T-cell (primary cell): Measurements from ENCODE around the gene NCAPG2. TPM values are rescaled to one million over a fixed set of nuclear protein-coding genes. Genes with fewer than 3 reads are reported as not detected.
A peak's percentile ranks its signal among the peaks of the same experiment; 100 is the strongest.

Source experiments
- ATAC-seq, 4 experiments: fragments of 200-7000 bp in 3 of 4; fragments of 150-1000 bp in 1 of 4; cut with Tn5 transposase; replicated peaks in 1 of 4; 1 replicate in 3 of 4; 2 replicates in 1 of 4; pipeline ENCODE4 v1.10.0; 2021; ENCODE audit warnings: moderate library complexity in 3 of 4, mild to moderate bottlenecking in 2 of 4, moderate number of reproducible peaks in 1 of 4
- CTCF ChIA-PET, 2 donors: fragments of 300-600 bp; sonication (Branson Sonifier 250); formaldehyde crosslinking; loops; one replicate each; lab custom pipeline; 2022; ENCODE audit warnings: antibody characterized with exemption in 2 of 2; lab: Charles Lee
- POLR2A ChIA-PET, 2 donors: fragments of 300-600 bp; sonication (Branson Sonifier 250); formaldehyde crosslinking; loops; one replicate each; lab custom pipeline; 2022; ENCODE audit warnings: antibody characterized with exemption in 2 of 2; lab: Charles Lee
- DNase-seq, 35 experiments: peaks; one replicate each; pipeline versions ENCODE4 v3.0.0 to v3.0.0-alpha.2; 2013 to 2023
- H3K27ac ChIP-seq: one replicate; pipeline ENCODE4 v1.5.1; 2013; ENCODE audit warnings: low read length
- H3K27me3 ChIP-seq, 2 experiments: replicated peaks in 1 of 2; 1 replicate in 1 of 2; 2 replicates in 1 of 2; pipeline versions ENCODE4 v1.6.1 to v1.7.0; 2013; ENCODE audit warnings: low read length in 1 of 2, mixed read lengths in 1 of 2; ENCODE audit not compliant: control insufficient read depth in 2 of 2, insufficient read depth in 2 of 2; ENCODE audit errors: extremely low read depth in 1 of 2
- H3K36me3 ChIP-seq, 2 donors: 1 replicate in 1 of 2; 2 replicates in 1 of 2; pipeline versions ENCODE4 v1.6.1 to v1.7.0; 2013; ENCODE audit warnings: low read length in 1 of 2; ENCODE audit not compliant: control insufficient read depth in 2 of 2, insufficient read depth in 1 of 2; ENCODE audit errors: extremely low read depth in 1 of 2
- H3K4me1 ChIP-seq, 2 experiments: 1 replicate in 1 of 2; 2 replicates in 1 of 2; pipeline versions ENCODE4 v1.6.1 to v1.7.0; 2013; ENCODE audit warnings: low read length in 2 of 2, mixed read lengths in 1 of 2; ENCODE audit not compliant: insufficient read depth in 2 of 2, control insufficient read depth in 1 of 2; ENCODE audit errors: extremely low read depth in 1 of 2
- H3K4me3 ChIP-seq, 2 donors: 1 replicate in 1 of 2; 2 replicates in 1 of 2; pipeline versions ENCODE4 v1.5.1 to v1.7.0; 2013; ENCODE audit warnings: mild to moderate bottlenecking in 2 of 2, low read length in 1 of 2, moderate library complexity in 1 of 2; ENCODE audit not compliant: control insufficient read depth in 1 of 2; ENCODE audit errors: extremely low read depth in 1 of 2
- H3K9me3 ChIP-seq: 2 replicates; pipeline ENCODE4 v1.7.0; 2013
- H3K27ac Mint-ChIP-seq, 2 donors: one replicate each; pipeline ENCODE4 v1.8.0; 2020 to 2021; ENCODE audit warnings: mild to moderate bottlenecking in 2 of 2, mixed read lengths in 2 of 2
- H3K27me3 Mint-ChIP-seq, 2 donors: one replicate each; pipeline ENCODE4 v1.8.0; 2021 to 2022; ENCODE audit warnings: mixed read lengths in 2 of 2
- H3K36me3 Mint-ChIP-seq: one replicate; pipeline ENCODE4 v1.8.0; 2021; ENCODE audit warnings: mixed read lengths
- H3K4me1 Mint-ChIP-seq, 3 donors: one replicate each; pipeline ENCODE4 v1.8.0; 2020 to 2022; ENCODE audit warnings: mixed read lengths in 3 of 3, mild to moderate bottlenecking in 1 of 3
- H3K4me3 Mint-ChIP-seq, 3 donors: one replicate each; pipeline ENCODE4 v1.8.0; 2020 to 2022; ENCODE audit warnings: mild to moderate bottlenecking in 3 of 3, mixed read lengths in 3 of 3, moderate library complexity in 3 of 3
- H3K9me3 Mint-ChIP-seq, 3 donors: one replicate each; pipeline ENCODE4 v1.8.0; 2020 to 2022; ENCODE audit warnings: mixed read lengths in 3 of 3
- WGBS: methylation state at CpG from one replicate; pipeline ENCODE4 v1.1.5; 2013; ENCODE audit warnings: missing lambda C conversion rate; ENCODE audit not compliant: insufficient coverage; 5-methylcytosine and 5-hydroxymethylcytosine counted together
- total RNA-seq, 35 experiments: library from RNA in 6 of 35; stranded (reverse) in 6 of 35; fragments of 120-200 nt in 1 of 35; gene quantifications; one replicate each; pipeline versions ENCODE4 v1.2.1 to v1.2.4 and lab custom pipeline; 2013 to 2026

Gene NCAPG2
- total RNA-seq, 5 donors from 2014 or later (not counting 1 experiment from before 2014, with no cell fraction given) = 6.2 to 14.7 (median 11.9) TPM

DNA sequence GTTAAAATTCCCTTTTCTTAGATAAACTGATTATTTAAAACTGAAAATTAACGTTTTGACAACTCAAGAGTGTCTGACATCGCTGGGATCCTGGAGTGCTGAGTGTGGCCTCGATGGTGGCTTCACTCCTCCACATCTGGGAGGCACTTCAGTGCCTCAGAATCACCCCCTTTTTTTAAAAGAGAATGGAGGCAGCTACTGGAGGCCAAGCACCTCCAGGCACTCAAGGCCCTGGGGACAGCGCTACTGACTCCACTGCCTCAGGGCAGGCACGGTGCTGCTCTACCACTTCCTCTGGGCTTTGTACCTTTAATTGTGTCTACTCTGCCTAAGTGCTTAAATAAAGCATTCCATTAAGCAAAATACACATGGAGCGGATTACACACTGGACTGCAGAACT is 27.2 kb upstream of the NCAPG2 start:
- no peaks in the 10 kb centered on the region for H3K27me3 ChIP-seq
- H3K9me3 ChIP-seq = no peaks in the 10 kb centered on the region
- POLR2A ChIA-PET = no interaction called here
- no peak overlapping the region for H3K4me3 Mint-ChIP-seq
- WGBS = 95% methylated on average over 3 of the region's 6 CpGs
- CTCF ChIA-PET = no interaction called here
- H3K36me3 ChIP-seq = peaks cover 10 to 52% of the 10 kb centered on the region in 2 donors
- no peak overlapping the region for H3K27ac ChIP-seq
- no peaks in the 10 kb centered on the region for H3K27me3 Mint-ChIP-seq
- DNase-seq (no peak), ATAC-seq (no peak)
- no peaks in the 10 kb centered on the region for H3K9me3 Mint-ChIP-seq
- peaks cover 39% of the 10 kb centered on the region for H3K36me3 Mint-ChIP-seq
- H3K27ac Mint-ChIP-seq = peak overlapping the region in 1 of 2 donors; percentile 11
- no peaks in the 10 kb centered on the region for H3K4me1 ChIP-seq
- no peak overlapping the region for H3K4me3 ChIP-seq
- H3K4me1 Mint-ChIP-seq = peaks cover 0 to 2% (median 0%) of the 10 kb centered on the region in 3 donors

DNA sequence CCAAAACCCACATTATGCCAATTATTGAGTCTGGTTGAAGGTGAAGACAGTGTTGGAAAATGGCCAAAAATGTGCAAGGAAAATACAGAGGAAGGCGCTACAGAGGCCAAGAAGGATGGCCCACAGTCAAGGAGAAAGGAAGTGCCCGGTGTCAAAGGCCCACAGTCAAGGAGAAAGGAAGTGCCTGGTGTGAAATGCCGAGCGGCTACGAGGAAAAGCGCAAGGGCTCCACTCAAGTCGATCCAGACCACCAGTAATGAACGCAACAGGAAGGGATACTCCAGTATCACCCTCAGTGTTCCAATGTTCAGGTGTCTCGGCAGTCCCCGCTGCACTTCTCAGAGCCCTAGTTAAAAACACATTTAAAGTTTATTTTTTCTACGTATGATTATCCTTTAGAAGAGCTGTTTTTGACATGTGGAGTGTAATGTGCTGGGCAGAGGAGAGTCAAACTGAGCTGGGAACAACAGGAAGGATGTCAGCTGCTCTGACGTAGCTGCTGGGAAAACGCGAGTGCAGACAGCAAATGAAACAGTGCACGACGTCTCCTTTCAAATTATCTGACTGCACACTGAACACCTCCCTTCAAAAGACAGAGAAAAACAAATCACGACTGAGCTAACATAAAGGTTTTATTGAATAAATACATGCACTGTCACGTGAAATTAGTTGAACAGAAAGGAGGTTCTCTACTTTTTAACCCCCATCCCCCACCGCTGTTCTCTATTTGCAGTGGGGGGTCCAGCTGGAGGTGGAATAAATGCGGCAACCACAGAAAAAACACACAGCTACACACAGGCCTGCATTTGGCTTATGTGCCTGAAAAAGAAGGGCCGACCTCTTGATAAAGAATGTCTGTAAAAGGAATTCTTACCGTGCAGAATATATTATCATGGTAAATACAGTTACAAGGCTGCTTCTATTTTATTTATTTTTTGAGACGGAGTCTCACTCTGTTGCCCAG is 26.1 kb upstream of the NCAPG2 start:
- Histone ChIP-seq H3K9me3 (no peaks in the 10 kb centered on the region), H3K27ac (no peak overlapping the region), H3K4me1 (no peaks in the 10 kb centered on the region), H3K4me3 (no peak overlapping the region), H3K27me3 (no peaks in the 10 kb centered on the region), H3K36me3 (peaks cover 10 to 42% of the 10 kb centered on the region in 2 donors)
- ATAC-seq (peak in 1 of 4 experiments; percentile 38), DNase-seq (no peak)
- Mint-ChIP-seq H3K27ac (peak overlapping the region; percentile 2 to 60), H3K9me3 (no peaks in the 10 kb centered on the region), H3K4me1 (peaks cover 0 to 2% (median 0%) of the 10 kb centered on the region in 3 donors), H3K27me3 (no peaks in the 10 kb centered on the region), H3K4me3 (no peak overlapping the region), H3K36me3 (peaks cover 30% of the 10 kb centered on the region)
- ChIA-PET CTCF (interaction anchor here in 1 of 2 donors (1.6 kb wide), 1 partner anchor 36 kb away, joined by 3 read pairs; no protein-coding TSS in a partner anchor), POLR2A (no interaction called here)
- WGBS = 95% methylated on average over 9 of the region's 23 CpGs

DNA sequence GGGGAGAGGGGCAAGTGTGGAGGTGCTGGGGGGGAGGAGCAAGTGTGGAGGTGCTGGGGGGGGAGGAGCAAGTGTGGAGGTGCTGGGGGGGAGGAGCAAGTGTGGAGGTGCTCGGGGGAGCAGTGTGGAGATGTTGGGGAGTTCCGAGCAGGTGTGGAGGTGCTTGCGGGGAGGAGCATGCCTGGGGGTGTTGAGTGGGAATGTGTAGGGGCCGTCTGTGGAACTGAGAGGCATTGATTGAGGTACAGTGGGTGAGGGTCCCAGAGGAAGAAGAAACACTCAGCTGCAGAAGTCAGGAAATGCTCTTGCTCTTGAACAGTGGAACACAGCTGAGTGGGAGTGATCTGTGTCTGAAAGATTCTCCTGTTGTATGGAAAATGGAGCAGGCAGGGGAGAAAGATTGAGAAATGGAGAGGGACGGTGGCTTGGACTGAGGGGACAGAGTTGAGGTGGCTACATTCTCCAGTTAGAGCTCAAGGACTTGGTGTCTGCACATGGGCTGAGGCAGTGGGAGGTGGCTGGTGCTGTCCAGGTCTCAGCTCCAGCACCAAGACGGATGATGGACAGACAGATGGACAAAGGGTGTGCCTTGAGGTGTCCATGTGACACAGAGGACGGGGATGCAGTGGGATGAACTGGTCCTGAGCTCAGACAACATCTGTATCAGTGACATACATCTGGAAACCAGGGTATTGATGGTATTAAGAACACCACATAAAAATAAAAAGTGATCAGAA is 25.2 kb upstream of the NCAPG2 start:
- H3K4me1 Mint-ChIP-seq = peaks cover 0 to 2% (median 0%) of the 10 kb centered on the region in 3 donors
- 86% methylated on average over 2 of the region's 7 CpGs for WGBS
- CTCF ChIA-PET = interaction anchor here in 1 of 2 donors (1.6 kb wide), 1 partner anchor 35 kb away, joined by 3 read pairs; no protein-coding TSS in a partner anchor
- Histone ChIP-seq H3K4me3 (no peak overlapping the region), H3K27me3 (no peaks in the 10 kb centered on the region), H3K4me1 (no peaks in the 10 kb centered on the region), H3K36me3 (peaks cover 9 to 33% of the 10 kb centered on the region in 2 donors), H3K9me3 (no peaks in the 10 kb centered on the region), H3K27ac (no peak overlapping the region)
- peak overlapping the region; percentile 12 to 64 for H3K27ac Mint-ChIP-seq
- H3K36me3 Mint-ChIP-seq = peaks cover 22% of the 10 kb centered on the region
- ATAC-seq (peak in 1 of 4 experiments; percentile 20), DNase-seq (no peak)
- POLR2A ChIA-PET = interaction anchor here in 1 of 2 donors (0.6 kb wide), 1 partner anchor 1852 kb away, joined by 3 read pairs; no protein-coding TSS in a partner anchor
- no peak overlapping the region for H3K4me3 Mint-ChIP-seq
- no peaks in the 10 kb centered on the region for H3K27me3 Mint-ChIP-seq
- no peaks in the 10 kb centered on the region for H3K9me3 Mint-ChIP-seq

DNA sequence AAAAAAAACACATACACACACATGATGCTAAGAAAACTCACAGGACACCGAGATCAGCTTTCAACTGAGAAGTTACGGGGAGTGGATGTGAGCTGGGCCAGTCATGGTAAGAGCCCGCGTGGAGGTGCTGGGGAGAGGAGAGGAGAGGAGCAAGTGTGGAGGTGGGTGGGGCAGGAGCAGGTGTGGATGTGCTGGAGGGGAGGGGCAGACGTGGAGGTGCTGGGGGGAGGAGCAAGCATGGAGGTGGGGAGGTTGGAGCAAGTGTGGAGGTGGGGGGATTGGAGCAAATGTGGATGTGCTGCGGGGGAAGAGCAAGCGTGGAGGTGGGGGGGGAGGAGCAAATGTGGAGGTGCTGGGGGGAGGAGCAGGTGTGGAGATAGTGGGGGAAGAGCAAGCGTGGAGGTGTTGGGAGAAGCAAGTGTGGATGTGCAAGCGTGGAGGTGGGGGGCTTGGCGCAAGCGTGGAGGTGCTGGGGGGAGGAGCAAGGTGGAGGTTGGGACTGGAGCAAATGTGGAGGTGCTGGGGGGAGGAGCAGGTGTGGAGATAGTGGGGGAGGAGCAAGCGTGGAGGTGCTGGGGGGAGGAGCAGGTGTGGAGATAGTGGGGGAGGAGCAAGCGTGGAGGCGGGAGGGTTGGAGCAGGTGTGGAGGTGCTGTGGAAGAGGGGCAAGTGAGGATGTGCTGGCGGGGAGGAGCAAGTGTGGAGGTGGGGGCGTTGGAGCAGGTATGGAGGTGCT is 24.5 kb upstream of the NCAPG2 start:
- Mint-ChIP-seq H3K4me1 (peaks cover 0 to 2% (median 0%) of the 10 kb centered on the region in 3 donors), H3K36me3 (peaks cover 18% of the 10 kb centered on the region), H3K4me3 (no peak overlapping the region), H3K9me3 (no peaks in the 10 kb centered on the region), H3K27me3 (no peaks in the 10 kb centered on the region), H3K27ac (no peak overlapping the region)
- ATAC-seq (no peak), DNase-seq (no peak)
- CTCF ChIA-PET = interaction anchor here in 1 of 2 donors (0.7 kb wide), 1 partner anchor 33 kb away, joined by 3 read pairs; no protein-coding TSS in a partner anchor
- H3K27me3 ChIP-seq = no peaks in the 10 kb centered on the region
- no peaks in the 10 kb centered on the region for H3K4me1 ChIP-seq
- POLR2A ChIA-PET = interaction anchor here in 1 of 2 donors (0.6 kb wide), 1 partner anchor 1852 kb away, joined by 3 read pairs; no protein-coding TSS in a partner anchor
- H3K36me3 ChIP-seq = peaks cover 2 to 26% of the 10 kb centered on the region in 2 donors
- WGBS = 74% methylated on average over 3 of the region's 16 CpGs
- no peak overlapping the region for H3K4me3 ChIP-seq
- no peak overlapping the region for H3K27ac ChIP-seq
- H3K9me3 ChIP-seq = no peaks in the 10 kb centered on the region

DNA sequence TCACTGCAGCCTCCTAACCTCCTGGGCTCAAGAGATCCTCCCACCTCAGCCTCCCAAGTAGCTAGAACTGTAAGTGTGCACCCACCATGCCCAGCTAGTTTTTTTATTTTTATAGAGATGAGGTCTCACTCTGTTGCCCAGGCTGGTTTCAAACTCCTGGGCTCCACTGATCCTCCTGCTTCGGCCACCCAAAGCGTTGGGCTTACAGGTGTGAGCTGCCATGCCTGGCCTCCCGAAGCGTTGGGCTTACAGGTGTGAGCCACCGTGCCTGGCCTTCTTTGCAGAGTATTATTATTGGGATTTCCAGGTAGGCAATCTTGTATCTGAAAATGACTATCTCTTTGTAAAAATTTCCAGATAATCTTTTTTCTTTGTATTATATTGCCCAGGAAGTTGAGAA is 23.1 kb upstream of the NCAPG2 start:
- Histone ChIP-seq H3K9me3 (no peaks in the 10 kb centered on the region), H3K27ac (no peak overlapping the region), H3K36me3 (peaks cover 2 to 16% of the 10 kb centered on the region in 2 donors), H3K27me3 (no peaks in the 10 kb centered on the region), H3K4me3 (no peak overlapping the region), H3K4me1 (no peaks in the 10 kb centered on the region)
- Mint-ChIP-seq H3K27ac (no peak overlapping the region), H3K4me3 (no peak overlapping the region), H3K9me3 (no peaks in the 10 kb centered on the region), H3K4me1 (peaks cover 0 to 2% (median 0%) of the 10 kb centered on the region in 3 donors), H3K36me3 (peaks cover 18% of the 10 kb centered on the region), H3K27me3 (no peaks in the 10 kb centered on the region)
- no CpG with 5 or more reads among the region's 5 CpGs for WGBS
- DNase-seq (no peak), ATAC-seq (no peak)
- POLR2A ChIA-PET = no interaction called here
- CTCF ChIA-PET = no interaction called here
